H9 (cell line): ENCODE data around the gene PPP1R16B. TPM values are rescaled to one million over a fixed set of nuclear protein-coding genes. Genes with fewer than 3 reads are reported as not detected.

ENCODE experiments used
- DNase-seq: peaks from one replicate; pipeline ENCODE4 v3.0.0-alpha.2; 2017
- H2AFZ ChIP-seq: one replicate; pipeline ENCODE4 v1.6.1; 2013; ENCODE audit warnings: mild to moderate bottlenecking, low read length, control low read depth, moderate library complexity
- H2AK5ac ChIP-seq: 2 replicates; pipeline ENCODE4 v1.6.1; 2013; ENCODE audit warnings: low read length, control low read depth, mixed read lengths; ENCODE audit not compliant: insufficient read length
- H2BK120ac ChIP-seq: one replicate; pipeline ENCODE4 v1.6.1; 2013; ENCODE audit warnings: low read depth, mild to moderate bottlenecking, low read length, control low read depth, inconsistent platforms; ENCODE audit not compliant: poor library complexity, severe bottlenecking
- H2BK12ac ChIP-seq: 2 replicates; pipeline ENCODE4 v1.6.1; 2013; ENCODE audit warnings: low read length, control low read depth, mixed read lengths, low read depth; ENCODE audit not compliant: insufficient read length
- H2BK15ac ChIP-seq: 2 replicates; pipeline ENCODE4 v1.6.1; 2013; ENCODE audit warnings: low read depth, low read length, control low read depth
- H2BK20ac ChIP-seq: one replicate; pipeline ENCODE4 v1.6.1; 2013; ENCODE audit warnings: low read depth, mild to moderate bottlenecking, low read length, control low read depth, inconsistent platforms; ENCODE audit not compliant: poor library complexity, severe bottlenecking
- H2BK5ac ChIP-seq: 2 replicates; pipeline ENCODE4 v1.6.1; 2013; ENCODE audit warnings: low read length, control low read depth, mixed read lengths; ENCODE audit not compliant: insufficient read length
- H3K14ac ChIP-seq: 2 replicates; pipeline ENCODE4 v1.6.1; 2013; ENCODE audit warnings: low read length, control low read depth; ENCODE audit not compliant: insufficient read depth
- H3K18ac ChIP-seq: 2 replicates; pipeline ENCODE4 v1.6.1; 2013; ENCODE audit warnings: low read depth, mild to moderate bottlenecking, mixed read lengths, low read length, control low read depth; ENCODE audit not compliant: insufficient read length
- H3K23ac ChIP-seq: 2 replicates; pipeline ENCODE4 v1.6.1; 2013; ENCODE audit warnings: low read length, control low read depth, mixed read lengths, low read depth; ENCODE audit not compliant: insufficient read length
- H3K23me2 ChIP-seq: 2 replicates; pipeline ENCODE4 v1.6.1; 2013; ENCODE audit warnings: low read depth, mild to moderate bottlenecking, mixed read lengths, low read length, control low read depth; ENCODE audit not compliant: insufficient read length, poor library complexity, severe bottlenecking
- H3K27ac ChIP-seq: 2 replicates; pipeline ENCODE4 v1.5.1; 2013; ENCODE audit warnings: low read length, control low read depth, mixed read lengths, low read depth; ENCODE audit not compliant: insufficient read length
- H3K27me3 ChIP-seq: 2 replicates; pipeline ENCODE4 v1.6.1; 2013; ENCODE audit warnings: low read length, control low read depth, inconsistent platforms; ENCODE audit not compliant: insufficient read depth
- H3K4ac ChIP-seq: 2 replicates; pipeline ENCODE4 v1.6.1; 2013; ENCODE audit warnings: low read depth, mild to moderate bottlenecking, control low read depth, inconsistent platforms, low read length, moderate library complexity
- H3K4me1 ChIP-seq: 2 replicates; pipeline ENCODE4 v1.6.1; 2013; ENCODE audit warnings: low read length, control low read depth, inconsistent platforms; ENCODE audit not compliant: insufficient read depth
- H3K4me2 ChIP-seq: 2 replicates; pipeline ENCODE4 v1.6.1; 2013; ENCODE audit warnings: low read length, control low read depth, mixed read lengths; ENCODE audit not compliant: insufficient read length, insufficient read depth
- H3K56ac ChIP-seq: 2 replicates; pipeline ENCODE4 v1.6.1; 2013; ENCODE audit warnings: low read depth, mild to moderate bottlenecking, mixed read lengths, low read length, control low read depth; ENCODE audit not compliant: insufficient read length
- H3K79me1 ChIP-seq: 2 replicates; pipeline ENCODE4 v1.6.1; 2013; ENCODE audit warnings: low read depth, mild to moderate bottlenecking, moderate library complexity, low read length, control low read depth, inconsistent platforms; ENCODE audit not compliant: insufficient read depth, poor library complexity, severe bottlenecking
- H3K79me2 ChIP-seq: 2 replicates; pipeline ENCODE4 v1.6.1; 2013; ENCODE audit warnings: low read length, control low read depth, inconsistent platforms; ENCODE audit not compliant: insufficient read depth
- H3K9ac ChIP-seq: 2 replicates; pipeline ENCODE4 v1.6.1; 2013; ENCODE audit warnings: low read length, control low read depth, mixed read lengths; ENCODE audit not compliant: insufficient read length; ENCODE audit errors: extremely low read depth
- H3K9me3 ChIP-seq: one replicate; pipeline ENCODE4 v1.6.1; 2013; ENCODE audit warnings: low read depth, low read length, inconsistent platforms; ENCODE audit not compliant: control insufficient read depth
- H3T11ph ChIP-seq: one replicate; pipeline ENCODE4 v1.6.1; 2013; ENCODE audit warnings: mild to moderate bottlenecking, low read length, control low read depth, inconsistent platforms
- H4K20me1 ChIP-seq: one replicate; pipeline ENCODE4 v1.6.1; 2013; ENCODE audit not compliant: control insufficient read depth, insufficient read length, insufficient read depth
- H4K5ac ChIP-seq: 2 replicates; pipeline ENCODE4 v1.6.1; 2013; ENCODE audit warnings: low read depth, mild to moderate bottlenecking, mixed read lengths, low read length, control low read depth; ENCODE audit not compliant: insufficient read length
- H4K8ac ChIP-seq: replicated peaks from 2 replicates; pipeline ENCODE4 v1.6.1; 2013; ENCODE audit warnings: low read length, control low read depth, mixed read lengths, low read depth; ENCODE audit not compliant: insufficient read length
- H4K91ac ChIP-seq: 2 replicates; pipeline ENCODE4 v1.6.1; 2013; ENCODE audit warnings: low read depth, mild to moderate bottlenecking, moderate library complexity, mixed read lengths, low read length, control low read depth; ENCODE audit not compliant: insufficient read length
- H3K27ac Mint-ChIP-seq, 3 experiments: 2 replicates in 2 of 3; 3 replicates in 1 of 3; pipeline ENCODE4 v1.8.0; 2020 to 2021; ENCODE audit warnings: mixed read lengths in 3 of 3, mild to moderate bottlenecking in 1 of 3, moderate library complexity in 1 of 3
- H3K27me3 Mint-ChIP-seq: 2 replicates; pipeline ENCODE4 v1.8.0; 2021; ENCODE audit warnings: low read depth, mild to moderate bottlenecking, moderate library complexity, mixed read lengths
- H3K36me3 Mint-ChIP-seq, 3 experiments: 2 replicates in 2 of 3; 3 replicates in 1 of 3; pipeline ENCODE4 v1.8.0; 2020 to 2021; ENCODE audit warnings: low read depth in 3 of 3, mixed read lengths in 3 of 3; ENCODE audit not compliant: insufficient read depth in 1 of 3
- H3K4me1 Mint-ChIP-seq, 2 experiments: 2 replicates each; pipeline ENCODE4 v1.8.0; 2020; ENCODE audit warnings: mixed read lengths in 2 of 2
- H3K4me3 Mint-ChIP-seq, 2 experiments: 2 replicates in 1 of 2; 3 replicates in 1 of 2; pipeline ENCODE4 v1.8.0; 2020 to 2021; ENCODE audit warnings: mild to moderate bottlenecking in 2 of 2, mixed read lengths in 2 of 2, moderate library complexity in 1 of 2
- H3K9me3 Mint-ChIP-seq, 2 experiments: 2 replicates in 1 of 2; 3 replicates in 1 of 2; pipeline ENCODE4 v1.8.0; 2020; ENCODE audit warnings: mild to moderate bottlenecking in 2 of 2, mixed read lengths in 2 of 2, moderate library complexity in 1 of 2
- CTCF ChIP-seq: fragments of 200-600 bp; sonication (generic); conservative IDR thresholded peaks from 3 replicates; pipeline ENCODE4 v1.8.0; 2021; ENCODE audit warnings: antibody characterized with exemption, mild to moderate bottlenecking
- WGBS: extraction: QIAGEN DNeasy Blood & Tissue Kit; methylation state at CpG from one replicate; pipeline ENCODE4 v1.1.7; 2013; ENCODE audit warnings: missing lambda C conversion rate, low lambda C conversion rate, mixed read lengths; ENCODE audit not compliant: insufficient read length; ENCODE audit errors: extremely low coverage; 5-methylcytosine and 5-hydroxymethylcytosine counted together
- total RNA-seq: library from RNA; stranded (reverse); gene quantifications from 2 replicates; pipeline ENCODE4 v1.2.1, GENCODE V29; 2021

Gene PPP1R16B
- total RNA-seq, 1 experiment from 2014 or later = 8.2 TPM

GRCh38 chr20:38878866-38879265 lies 73.4 kb downstream of the PPP1R16B start:
- Histone ChIP-seq H2BK20ac (no peak overlapping the region), H2AFZ (no peak overlapping the region), H3K4me2 (no peak overlapping the region), H3K4me1 (no peaks in the 10 kb centered on the region; the same call in 1 of the 2 replicates), H3K56ac (no peak overlapping the region), H2BK12ac (no peak overlapping the region), H3K4ac (no peak overlapping the region), H4K91ac (no peak overlapping the region), H3T11ph (no peak overlapping the region), H3K27ac (no peak overlapping the region), H4K8ac (no peak overlapping the region), H3K79me2 (no peaks in the 10 kb centered on the region), H3K9ac (no peak overlapping the region), H3K79me1 (no peaks in the 10 kb centered on the region), H2BK15ac (no peak overlapping the region), H3K18ac (no peak overlapping the region), H4K20me1 (no peaks in the 10 kb centered on the region), H2BK120ac (no peak overlapping the region), H3K23ac (no peak overlapping the region), H3K9me3 (no peaks in the 10 kb centered on the region), H3K23me2 (no peaks in the 10 kb centered on the region), H3K27me3 (no peaks in the 10 kb centered on the region), H3K14ac (no peak overlapping the region), H2AK5ac (no peak overlapping the region), H4K5ac (no peak overlapping the region), H2BK5ac (no peak overlapping the region)
- no CpG with 5 or more reads among the region's 9 CpGs for WGBS
- no peak for TF ChIP-seq CTCF
- Mint-ChIP-seq H3K27ac (no peak overlapping the region), H3K36me3 (no peaks in the 10 kb centered on the region), H3K9me3 (no peaks in the 10 kb centered on the region; a peak in 1 of 5 replicates), H3K27me3 (no peaks in the 10 kb centered on the region), H3K4me3 (no peak overlapping the region), H3K4me1 (peaks cover 23% of the 10 kb centered on the region in 2 experiments)
- DNase-seq = peak; percentile 61
